Esophagus muscularis mucosa (tissue), 4 donors: ENCODE measurements around the gene MID1. TPM values are rescaled to one million over a fixed set of nuclear protein-coding genes. Genes with fewer than 3 reads are reported as not detected.

Experiments used
- DNase-seq: peaks from one replicate; pipeline ENCODE4 v3.0.0-alpha.2; 2017; ENCODE audit errors: extremely low spot score
- H3K27ac ChIP-seq, 4 donors: fragments of 200-600 bp; sonication (generic); replicated peaks in 1 of 4; 1 replicate in 3 of 4; 2 replicates in 1 of 4; pipeline ENCODE4 v1.5.1; 2016 to 2019; ENCODE audit warnings: mild to moderate bottlenecking in 1 of 4
- H3K27me3 ChIP-seq, 4 donors: fragments of 200-600 bp; sonication (generic); one replicate each; pipeline versions ENCODE4 v1.5.1 to v1.6.0; 2016 to 2019
- H3K36me3 ChIP-seq, 4 donors: fragments of 200-600 bp; sonication (generic); one replicate each; pipeline ENCODE4 v1.5.1; 2016 to 2019
- H3K4me1 ChIP-seq, 4 donors: fragments of 200-600 bp; sonication (generic); one replicate each; pipeline ENCODE4 v1.5.1; 2016 to 2019
- H3K4me3 ChIP-seq, 4 donors: fragments of 200-600 bp; sonication (generic); 1 replicate in 2 of 4; 2 replicates in 2 of 4; pipeline ENCODE4 v1.5.1; 2016 to 2019; ENCODE audit warnings: mild to moderate bottlenecking in 4 of 4, moderate library complexity in 1 of 4
- H3K9me3 ChIP-seq, 4 donors: fragments of 200-600 bp; sonication (generic); 1 replicate in 3 of 4; 2 replicates in 1 of 4; pipeline ENCODE4 v1.5.1; 2016 to 2019
- CTCF ChIP-seq, 3 experiments: fragments of 200-600 bp in 2 of 3; fragments of 450-650 bp in 1 of 3; sonication (generic) in 2 of 3; IDR thresholded peaks; one replicate each; pipeline ENCODE4 v1.5.1; 2017 to 2019; ENCODE audit warnings: antibody characterized with exemption in 3 of 3, mild to moderate bottlenecking in 2 of 3, moderate library complexity in 1 of 3
- EP300 ChIP-seq: sonication (generic); formaldehyde crosslinking; IDR thresholded peaks from one replicate; pipeline ENCODE4 v1.6.1; 2017; ENCODE audit warnings: antibody characterized with exemption
- POLR2A ChIP-seq: fragments of 450-650 bp; IDR thresholded peaks from one replicate; pipeline ENCODE4 v1.6.1; 2017; ENCODE audit warnings: antibody characterized with exemption, moderate library complexity, mild to moderate bottlenecking, low read depth
- POLR2AphosphoS5 ChIP-seq, 2 donors: sonication (generic); formaldehyde crosslinking; IDR thresholded peaks; one replicate each; pipeline ENCODE4 v1.6.1; 2017; ENCODE audit warnings: antibody characterized with exemption in 2 of 2
- WGBS: methylation state at CpG from one replicate; pipeline ENCODE4 v1.1.5; 2018; 5-methylcytosine and 5-hydroxymethylcytosine counted together
- intact Hi-C: fragments of 100-400 bp; cut with DNase I; formaldehyde crosslinking; loops from one replicate; pipeline ENCODE4 v1.15.1; 2023
- total RNA-seq, 4 donors: library from RNA; depleted of rRNA; stranded (reverse); fragments of >200 nt; gene quantifications; one replicate each; pipeline versions ENCODE4 v1.1.0 to v1.2.1, GENCODE V29; 2016

The MID1 gene
- total RNA-seq, 4 donors from 2014 or later = 11.2 to 22.0 (median 16.2) TPM

GRCh38 chrX:10571260-10571659, 49.1 kb downstream of the MID1 start:
- no peak for DNase-seq
- H3K27me3 ChIP-seq = no peaks in the 10 kb centered on the region
- intact Hi-C loops = no loop called here
- no peak overlapping the region for H3K4me3 ChIP-seq
- H3K9me3 ChIP-seq = peaks cover 0 to 3% (median 0%) of the 10 kb centered on the region in 4 donors
- TF ChIP-seq POLR2AphosphoS5 (IDR thresholded peaks at IDR 0.05) (no peak), EP300 (no peak), CTCF (IDR thresholded peaks at IDR 0.05) (no peak), POLR2A (no peak)
- H3K4me1 ChIP-seq = peaks cover 0 to 12% (median 9%) of the 10 kb centered on the region in 4 donors
- peaks cover 0 to 6% (median 0%) of the 10 kb centered on the region in 4 donors for H3K36me3 ChIP-seq
- H3K27ac ChIP-seq = no peak overlapping the region
- 68% methylated on average over 1 of the region's 1 CpG for WGBS

- intact Hi-C loops = no loop called here
- Histone ChIP-seq H3K27me3 (no peaks in the 10 kb centered on the region), H3K4me3 (no peak overlapping the region), H3K36me3 (peaks cover 0 to 6% (median 0%) of the 10 kb centered on the region in 4 donors), H3K9me3 (peaks cover 0 to 3% (median 0%) of the 10 kb centered on the region in 4 donors), H3K27ac (no peak overlapping the region), H3K4me1 (peaks cover 0 to 10% (median 6%) of the 10 kb centered on the region in 4 donors)
- TF ChIP-seq POLR2A (no peak), POLR2AphosphoS5 (IDR thresholded peaks at IDR 0.05) (no peak), EP300 (no peak), CTCF (IDR thresholded peaks at IDR 0.05) (no peak)
- no peak for DNase-seq
- WGBS = 74% methylated on average over 1 of the region's 1 CpG
Measured at GRCh38 chrX:10570601-10571000, 49.8 kb downstream of the MID1 start.

- no peak overlapping the region for H3K27ac ChIP-seq
- no peak overlapping the region for H3K4me3 ChIP-seq
- TF ChIP-seq POLR2AphosphoS5 (IDR thresholded peaks at IDR 0.05) (no peak), CTCF (IDR thresholded peaks at IDR 0.05) (no peak), POLR2A (no peak), EP300 (no peak)
- no peaks in the 10 kb centered on the region for H3K27me3 ChIP-seq
- peaks cover 0 to 10% (median 6%) of the 10 kb centered on the region in 4 donors for H3K4me1 ChIP-seq
- peaks cover 0 to 3% (median 0%) of the 10 kb centered on the region in 4 donors for H3K9me3 ChIP-seq
- 62% methylated on average over 4 of the region's 4 CpGs for WGBS
- intact Hi-C loops = no loop called here
- DNase-seq = no peak
- H3K36me3 ChIP-seq = peaks cover 0 to 6% (median 0%) of the 10 kb centered on the region in 4 donors
Measured at GRCh38 chrX:10569946-10570345, 50.4 kb downstream of the MID1 start.

- Histone ChIP-seq H3K9me3 (no peaks in the 10 kb centered on the region), H3K4me1 (peaks cover 0 to 13% (median 7%) of the 10 kb centered on the region in 4 donors), H3K36me3 (peaks cover 0 to 6% (median 0%) of the 10 kb centered on the region in 4 donors), H3K27ac (no peak overlapping the region), H3K4me3 (no peak overlapping the region), H3K27me3 (no peaks in the 10 kb centered on the region)
- WGBS = 54% methylated on average over 2 of the region's 3 CpGs
- TF ChIP-seq POLR2A (no peak), EP300 (no peak), CTCF (IDR thresholded peaks at IDR 0.05) (no peak), POLR2AphosphoS5 (IDR thresholded peaks at IDR 0.05) (no peak)
- no peak for DNase-seq
- intact Hi-C loops = no loop called here
Measured at GRCh38 chrX:10568428-10568827, 52.0 kb downstream of the MID1 start.

GRCh38 chrX:10567136-10567535, 53.2 kb downstream of the MID1 start:
- intact Hi-C loops = no loop called here
- Histone ChIP-seq H3K9me3 (no peaks in the 10 kb centered on the region), H3K4me3 (no peak overlapping the region), H3K27me3 (no peaks in the 10 kb centered on the region), H3K27ac (no peak overlapping the region), H3K4me1 (peaks cover 0 to 13% (median 7%) of the 10 kb centered on the region in 4 donors), H3K36me3 (peaks cover 0 to 6% (median 0%) of the 10 kb centered on the region in 4 donors)
- no peak for DNase-seq
- 82% methylated on average over 10 of the region's 20 CpGs for WGBS
- no peak for TF ChIP-seq POLR2AphosphoS5 (IDR thresholded peaks at IDR 0.05)
- TF ChIP-seq POLR2A = no peak
- TF ChIP-seq CTCF (IDR thresholded peaks at IDR 0.05) = no peak
- TF ChIP-seq EP300 = no peak
